MCF 10A (cell line): ENCODE measurements around the gene RHOT1. TPM values are rescaled to one million over a fixed set of nuclear protein-coding genes. Genes with fewer than 3 reads are reported as not detected.

Experiments used
- BruUV-seq: library from RNA; stranded (reverse); fragments of 400-500 nt; replicated peaks from 2 replicates; lab custom pipeline; 2021; lab: Mats Ljungman, UMichigan
- CTCF ChIA-PET: fragments of 300-600 bp; sonication (Branson Sonifier 250); formaldehyde crosslinking; extraction: SDS; loops from one replicate; lab custom pipeline; 2021; ENCODE audit warnings: antibody characterized with exemption, inconsistent platforms; lab: Yijun Ruan, JAX
- POLR2A ChIA-PET: fragments of 300-600, 350-650 bp; sonication (Branson Sonifier 250); formaldehyde crosslinking; extraction: SDS; loops from one replicate; lab custom pipeline; 2020; ENCODE audit warnings: antibody characterized with exemption, inconsistent platforms; lab: Yijun Ruan, JAX
- DNase-seq: peaks from one replicate; pipeline ENCODE4 v3.0.0-alpha.2; 2018; ENCODE audit not compliant: unreplicated experiment
- H3K27ac Mint-ChIP-seq: one replicate; pipeline ENCODE4 v1.8.0; 2022; ENCODE audit warnings: mild to moderate bottlenecking, low read depth, mixed read lengths; ENCODE audit not compliant: unreplicated experiment
- H3K27me3 Mint-ChIP-seq: one replicate; pipeline ENCODE4 v1.8.0; 2022; ENCODE audit warnings: mixed read lengths; ENCODE audit not compliant: insufficient read depth, unreplicated experiment
- H3K36me3 Mint-ChIP-seq: one replicate; pipeline ENCODE4 v1.8.0; 2022; ENCODE audit warnings: mild to moderate bottlenecking, moderate library complexity, mixed read lengths; ENCODE audit not compliant: insufficient read depth, unreplicated experiment
- H3K4me1 Mint-ChIP-seq: one replicate; pipeline ENCODE4 v1.8.0; 2022; ENCODE audit warnings: mixed read lengths; ENCODE audit not compliant: insufficient read depth, unreplicated experiment
- H3K4me3 Mint-ChIP-seq: one replicate; pipeline ENCODE4 v1.8.0; 2022; ENCODE audit warnings: mild to moderate bottlenecking, moderate library complexity, mixed read lengths; ENCODE audit not compliant: unreplicated experiment
- H3K9me3 Mint-ChIP-seq: one replicate; pipeline ENCODE4 v1.8.0; 2022; ENCODE audit warnings: mixed read lengths; ENCODE audit not compliant: unreplicated experiment
- intact Hi-C: fragments of 100-400 bp; cut with micrococcal nuclease; formaldehyde crosslinking; loops from 2 replicates; pipeline ENCODE4 v1.14.1; 2022
- total RNA-seq: library from RNA; stranded (reverse); gene quantifications from 2 replicates; pipeline ENCODE4 v1.2.3, GENCODE V29; 2022
- TF ChIP-seq, protein P1 (sequence below): fragments of 200-600 bp; IDR thresholded peaks from one replicate; pipeline ENCODE4 v1.8.0; 2022; ENCODE audit warnings: antibody characterized with exemption, mild to moderate bottlenecking; ENCODE audit not compliant: unreplicated experiment

RHOT1 gene
- total RNA-seq, 1 experiment from 2014 or later, result 19.8 TPM

DNA sequence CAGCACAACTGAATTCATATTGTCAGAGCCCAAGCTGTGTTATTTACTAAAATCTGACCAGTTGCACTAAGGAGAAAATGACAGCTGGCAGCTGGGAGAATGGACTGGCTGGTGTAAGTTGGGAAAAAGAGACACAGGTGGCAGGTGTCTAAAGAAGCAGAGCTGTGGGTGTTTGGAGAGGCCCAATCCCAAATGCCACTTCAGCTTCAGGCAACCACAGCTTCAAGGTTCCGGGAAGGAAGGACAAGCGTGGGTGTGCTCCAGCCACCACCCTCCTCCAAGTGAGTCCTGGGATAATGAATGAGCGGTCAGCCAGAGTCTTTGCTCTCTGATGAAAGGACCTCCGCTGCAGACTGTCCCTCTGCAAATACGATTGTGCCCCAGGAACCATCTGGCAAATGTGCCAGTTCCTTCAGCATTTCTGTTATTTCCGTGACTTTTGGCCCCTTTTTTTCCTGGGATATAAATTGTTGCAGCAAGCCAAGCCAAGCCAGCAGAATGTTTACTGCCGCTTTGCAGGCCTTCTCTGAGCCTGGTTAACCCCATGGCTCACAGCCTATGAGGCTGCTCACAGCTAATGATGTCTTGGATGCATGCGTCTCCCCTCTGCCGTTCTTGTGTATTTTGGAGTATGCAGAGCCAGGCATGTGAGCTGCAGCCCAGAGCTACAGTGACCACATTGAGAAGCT lies 113.9 kb downstream of the RHOT1 start:
- peaks cover 6% of the 10 kb centered on the region for H3K27me3 Mint-ChIP-seq
- peaks cover 7% of the 10 kb centered on the region for H3K4me1 Mint-ChIP-seq
- POLR2A ChIA-PET, result interaction anchor here (0.6 kb wide), 1 partner anchor 130 kb away, joined by 3 read pairs; no protein-coding TSS in a partner anchor
- H3K36me3 Mint-ChIP-seq, result no peaks in the 10 kb centered on the region
- no peak for DNase-seq
- H3K9me3 Mint-ChIP-seq, result no peaks in the 10 kb centered on the region
- TF ChIP-seq, protein P1, sequence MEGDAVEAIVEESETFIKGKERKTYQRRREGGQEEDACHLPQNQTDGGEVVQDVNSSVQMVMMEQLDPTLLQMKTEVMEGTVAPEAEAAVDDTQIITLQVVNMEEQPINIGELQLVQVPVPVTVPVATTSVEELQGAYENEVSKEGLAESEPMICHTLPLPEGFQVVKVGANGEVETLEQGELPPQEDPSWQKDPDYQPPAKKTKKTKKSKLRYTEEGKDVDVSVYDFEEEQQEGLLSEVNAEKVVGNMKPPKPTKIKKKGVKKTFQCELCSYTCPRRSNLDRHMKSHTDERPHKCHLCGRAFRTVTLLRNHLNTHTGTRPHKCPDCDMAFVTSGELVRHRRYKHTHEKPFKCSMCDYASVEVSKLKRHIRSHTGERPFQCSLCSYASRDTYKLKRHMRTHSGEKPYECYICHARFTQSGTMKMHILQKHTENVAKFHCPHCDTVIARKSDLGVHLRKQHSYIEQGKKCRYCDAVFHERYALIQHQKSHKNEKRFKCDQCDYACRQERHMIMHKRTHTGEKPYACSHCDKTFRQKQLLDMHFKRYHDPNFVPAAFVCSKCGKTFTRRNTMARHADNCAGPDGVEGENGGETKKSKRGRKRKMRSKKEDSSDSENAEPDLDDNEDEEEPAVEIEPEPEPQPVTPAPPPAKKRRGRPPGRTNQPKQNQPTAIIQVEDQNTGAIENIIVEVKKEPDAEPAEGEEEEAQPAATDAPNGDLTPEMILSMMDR, result no peak
- intact Hi-C loops, result loop anchor here (10.0 kb wide), 1 partner anchor 1499 kb away; no protein-coding TSS in a partner anchor
- no peak overlapping the region for H3K27ac Mint-ChIP-seq
- BruUV-seq, result no TSS peak
- no peak overlapping the region for H3K4me3 Mint-ChIP-seq
- CTCF ChIA-PET, result interaction anchor here (0.7 to 1.0 kb wide), 3 partner anchors 14 to 115 kb away, joined by 3 to 7 read pairs (median 4); no protein-coding TSS in a partner anchor

DNA sequence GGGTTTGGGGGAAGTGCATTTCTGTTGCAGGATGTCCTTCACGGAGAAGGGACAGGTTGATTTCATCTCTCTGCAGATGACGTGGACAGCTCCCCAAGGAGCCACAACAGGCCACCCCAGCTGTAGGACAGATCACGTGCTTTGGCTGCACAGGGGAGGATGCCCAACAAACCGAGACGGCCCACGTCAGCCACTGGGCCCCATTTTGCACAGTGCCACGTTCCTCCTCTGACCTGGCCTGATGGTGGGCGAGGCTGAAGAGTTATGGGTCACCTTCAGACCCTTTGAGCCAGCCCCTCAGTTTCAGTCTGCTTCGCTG lies 114.4 kb downstream of the RHOT1 start:
- H3K27ac Mint-ChIP-seq, result no peak overlapping the region
- CTCF ChIA-PET, result interaction anchor here (0.6 to 0.8 kb wide), 2 partner anchors 16 to 38 kb away, joined by 3 to 7 read pairs; no protein-coding TSS in a partner anchor
- H3K27me3 Mint-ChIP-seq, result peaks cover 11% of the 10 kb centered on the region
- peaks cover 12% of the 10 kb centered on the region for H3K4me1 Mint-ChIP-seq
- intact Hi-C loops, result loop anchor here (10.0 kb wide), 1 partner anchor 1498 kb away; no protein-coding TSS in a partner anchor
- POLR2A ChIA-PET, result no interaction called here
- no peaks in the 10 kb centered on the region for H3K9me3 Mint-ChIP-seq
- no peak overlapping the region for H3K4me3 Mint-ChIP-seq
- BruUV-seq, result no TSS peak
- H3K36me3 Mint-ChIP-seq, result no peaks in the 10 kb centered on the region
- no peak for DNase-seq
- TF ChIP-seq, protein P1, result no peak

DNA sequence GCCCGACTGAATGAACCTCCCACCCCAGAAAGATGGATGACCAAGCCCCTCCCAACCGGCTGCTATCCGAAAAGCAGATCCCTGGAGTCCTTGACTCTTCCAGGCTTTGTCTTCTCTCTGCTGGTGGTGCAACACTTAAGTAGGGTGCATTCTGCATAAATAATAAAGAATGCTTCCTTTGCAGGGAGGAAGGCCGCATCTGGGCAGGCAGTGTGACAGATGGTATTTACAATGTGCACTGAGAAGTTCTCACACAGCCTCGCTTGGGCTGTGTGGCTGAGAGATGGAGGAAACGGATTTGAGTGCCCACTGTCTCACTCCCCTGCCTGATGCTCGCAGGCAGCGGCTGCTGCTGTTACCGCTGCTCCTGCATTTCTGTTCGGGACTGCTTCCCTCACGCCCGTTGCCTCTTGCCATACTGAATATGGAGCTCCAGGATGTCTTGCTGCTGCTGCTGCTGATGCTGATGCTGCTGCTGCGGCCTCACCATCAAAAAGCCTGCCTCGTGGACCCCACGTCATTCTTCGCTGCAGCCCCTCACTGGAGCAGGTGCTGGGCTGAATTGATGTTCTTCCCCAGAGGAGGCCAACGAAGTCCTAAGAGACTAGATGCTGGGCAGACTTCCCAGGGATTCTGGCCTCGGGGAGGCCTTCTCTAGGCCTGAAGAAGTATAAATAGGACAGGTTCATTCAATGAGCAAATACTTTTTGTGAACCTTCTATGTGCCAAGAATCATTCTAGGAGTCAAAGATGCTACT lies 116.3 kb downstream of the RHOT1 start:
- H3K36me3 Mint-ChIP-seq, result no peaks in the 10 kb centered on the region
- peaks cover 30% of the 10 kb centered on the region for H3K27me3 Mint-ChIP-seq
- ChIA-PET CTCF (interaction anchor here (1.2 kb wide), 1 partner anchor 17 kb away, joined by 5 read pairs; no protein-coding TSS in a partner anchor), POLR2A (no interaction called here)
- intact Hi-C loops, result loop anchor here (10.0 kb wide), 1 partner anchor 1496 kb away; no protein-coding TSS in a partner anchor
- peaks cover 22% of the 10 kb centered on the region for H3K4me1 Mint-ChIP-seq
- H3K4me3 Mint-ChIP-seq, result no peak overlapping the region
- no peak for DNase-seq
- TF ChIP-seq, protein P1, result no peak
- no peaks in the 10 kb centered on the region for H3K9me3 Mint-ChIP-seq
- no peak overlapping the region for H3K27ac Mint-ChIP-seq
- BruUV-seq, result no TSS peak

- Mint-ChIP-seq H3K4me1 (peaks cover 22% of the 10 kb centered on the region), H3K27ac (no peak overlapping the region), H3K9me3 (no peaks in the 10 kb centered on the region), H3K27me3 (peaks cover 40% of the 10 kb centered on the region), H3K36me3 (no peaks in the 10 kb centered on the region), H3K4me3 (no peak overlapping the region)
- CTCF ChIA-PET, result interaction anchor here (0.6 to 1.1 kb wide), 2 partner anchors 27 to 61 kb away, joined by 3 to 5 read pairs; no protein-coding TSS in a partner anchor
- intact Hi-C loops, result loop anchor here (10.0 kb wide), 1 partner anchor 1495 kb away; no protein-coding TSS in a partner anchor
- DNase-seq, result peak; percentile 40
- TF ChIP-seq, protein P1, result no peak
- POLR2A ChIA-PET, result no interaction called here
- no TSS peak for BruUV-seq
Observed at GRCh38 chr17:32259586-32259985, 117.3 kb downstream of the RHOT1 start.
